Prostate gland (tissue), 2 donors: ENCODE results near the gene PRMT7.

ENCODE experiments used
- CTCF ChIP-seq, 4 experiments: fragments of 200-600 bp in 2 of 4; fragments of 450-650 bp in 2 of 4; sonication (generic) in 2 of 4; IDR thresholded peaks; 1 replicate in 3 of 4; 2 replicates in 1 of 4; pipeline ENCODE4 v1.5.1; 2016 to 2019; ENCODE audit warnings: antibody characterized with exemption in 4 of 4, mild to moderate bottlenecking in 2 of 4, moderate library complexity in 2 of 4
- POLR2A ChIP-seq: fragments of 450-650 bp; IDR thresholded peaks from one replicate; pipeline ENCODE4 v1.6.1; 2016; ENCODE audit warnings: antibody characterized with exemption, mild to moderate bottlenecking
- POLR2AphosphoS5 ChIP-seq: sonication (generic); formaldehyde crosslinking; IDR thresholded peaks from one replicate; pipeline ENCODE4 v1.6.1; 2017; ENCODE audit warnings: antibody characterized with exemption

- TF ChIP-seq CTCF (IDR thresholded peaks at IDR 0.05) (no peak), POLR2A (no peak), POLR2AphosphoS5 (no peak)
Measured at GRCh38 chr16:68362947-68363657, 52.3 kb downstream of the PRMT7 start.
